ENCODE measurements around the gene NFATC2. TPM values are rescaled to one million over a fixed set of nuclear protein-coding genes. Genes with fewer than 3 reads are reported as not detected.

Gene NFATC2
- total and polyA plus RNA-seq, 2 experiments from 2014 or later, result 0.52 to 0.59 TPM

- Mint-ChIP-seq H3K27me3 (ENCODE audit: insufficient read depth, low read depth, poor library complexity) (peaks cover 7% of the 10 kb centered on the region), H3K27ac (no peak overlapping the region), H3K4me3 (no peak overlapping the region), H3K36me3 (ENCODE audit: low read depth) (no peaks in the 10 kb centered on the region), H3K4me1 (no peaks in the 10 kb centered on the region), H3K9me3 (no peaks in the 10 kb centered on the region)
- DNase-seq (ENCODE audit: low spot score) (no peak), ATAC-seq (no peak)
- H3K9me2 ChIP-seq (ENCODE audit: insufficient read depth), result peaks cover 8% of the 10 kb centered on the region; the same call in 1 of the 2 replicates
- no peaks in the 10 kb centered on the region for H3K79me2 ChIP-seq (replicated peaks; ENCODE audit: insufficient read depth)
- H3F3A ChIP-seq (replicated peaks; ENCODE audit: low read depth), result no peaks in the 10 kb centered on the region
- H4K20me1 ChIP-seq (replicated peaks; ENCODE audit: insufficient read depth), result no peaks in the 10 kb centered on the region
- no peak overlapping the region for H3K4me2 ChIP-seq
- no peaks in the 10 kb centered on the region for H3K27me3 ChIP-seq (ENCODE audit: insufficient read depth)
- H3K27ac ChIP-seq (ENCODE audit: low read depth), result no peak overlapping the region
- H2AFZ ChIP-seq, result no peak overlapping the region
- no peaks in the 10 kb centered on the region for H3K4me1 ChIP-seq (ENCODE audit: insufficient read depth)
- H3K4me3 ChIP-seq, result no peak overlapping the region
- TF ChIP-seq ZNF462 (CRISPR knock-in tag; IDR thresholded peaks at IDR 0.05), result no peak
- no peaks in the 10 kb centered on the region for H3K36me3 ChIP-seq (ENCODE audit: insufficient read depth)
Measured at GRCh38 chr20:51584116-51584515, 41.6 kb upstream of the NFATC2 start.

GRCh38 chr20:51583499-51583898 is 41.0 kb upstream of the NFATC2 start:
- no peaks in the 10 kb centered on the region for H3K4me1 ChIP-seq (ENCODE audit: insufficient read depth)
- H4K20me1 ChIP-seq (replicated peaks; ENCODE audit: insufficient read depth), result no peaks in the 10 kb centered on the region
- peak overlapping the region; percentile 74; the same call in 1 of the 2 replicates for H2AFZ ChIP-seq
- no peak overlapping the region for H3K4me3 Mint-ChIP-seq
- peaks cover 8% of the 10 kb centered on the region; the same call in 1 of the 2 replicates for H3K9me2 ChIP-seq (ENCODE audit: insufficient read depth)
- no peaks in the 10 kb centered on the region for H3K27me3 ChIP-seq (ENCODE audit: insufficient read depth)
- DNase-seq (ENCODE audit: low spot score) (peak; percentile 28), ATAC-seq (no peak)
- H3K27me3 Mint-ChIP-seq (ENCODE audit: insufficient read depth, low read depth, poor library complexity), result peaks cover 6% of the 10 kb centered on the region
- H3K4me1 Mint-ChIP-seq, result no peaks in the 10 kb centered on the region
- no peaks in the 10 kb centered on the region for H3F3A ChIP-seq (replicated peaks; ENCODE audit: low read depth)
- no peaks in the 10 kb centered on the region for H3K79me2 ChIP-seq (replicated peaks; ENCODE audit: insufficient read depth)
- no peaks in the 10 kb centered on the region for H3K36me3 ChIP-seq (ENCODE audit: insufficient read depth)
- no peaks in the 10 kb centered on the region for H3K36me3 Mint-ChIP-seq (ENCODE audit: low read depth)
- H3K4me3 ChIP-seq, result no peak overlapping the region
- no peaks in the 10 kb centered on the region for H3K9me3 Mint-ChIP-seq
- H3K27ac Mint-ChIP-seq, result no peak overlapping the region
- no peak overlapping the region for H3K4me2 ChIP-seq
- no peak overlapping the region for H3K27ac ChIP-seq (ENCODE audit: low read depth)
- TF ChIP-seq STAT1 (IDR thresholded peaks at IDR 0.05; ENCODE audit: unreplicated experiment) (no peak), JUNB (IDR thresholded peaks at IDR 0.05; ENCODE audit: unreplicated experiment) (no peak), REST (IDR thresholded peaks at IDR 0.05; ENCODE audit: unreplicated experiment) (no peak), ZNF331 (CRISPR knock-in tag; IDR thresholded peaks at IDR 0.05; ENCODE audit: low read depth) (no peak), EZH2phosphoT487 (IDR thresholded peaks at IDR 0.05; ENCODE audit: unreplicated experiment) (no peak), ETS1 (IDR thresholded peaks at IDR 0.05) (no peak), NANOG (IDR thresholded peaks at IDR 0.05; ENCODE audit: borderline replicate concordance) (no peak)
